ENCODE data around the gene STX16. TPM values are rescaled to one million over a fixed set of nuclear protein-coding genes. Genes with fewer than 3 reads are reported as not detected.

The STX16 gene
- total RNA-seq, 1 donor from 2014 or later = 78.8 TPM

GRCh38 chr20:58708246-58708931 is 57.3 kb downstream of the STX16 start:
- Mint-ChIP-seq H3K4me3 (ENCODE audit: low read depth) (no peak overlapping the region), H3K36me3 (ENCODE audit: insufficient read depth) (peaks cover 22% of the 10 kb centered on the region), H3K27ac (no peak overlapping the region), H3K9me3 (ENCODE audit: low read depth) (no peaks in the 10 kb centered on the region), H3K4me1 (ENCODE audit: low read depth) (no peaks in the 10 kb centered on the region), H3K27me3 (no peaks in the 10 kb centered on the region)
- no peak for DNase-seq (ENCODE audit: low spot score, unreplicated experiment)
- TF ChIP-seq, protein P1, sequence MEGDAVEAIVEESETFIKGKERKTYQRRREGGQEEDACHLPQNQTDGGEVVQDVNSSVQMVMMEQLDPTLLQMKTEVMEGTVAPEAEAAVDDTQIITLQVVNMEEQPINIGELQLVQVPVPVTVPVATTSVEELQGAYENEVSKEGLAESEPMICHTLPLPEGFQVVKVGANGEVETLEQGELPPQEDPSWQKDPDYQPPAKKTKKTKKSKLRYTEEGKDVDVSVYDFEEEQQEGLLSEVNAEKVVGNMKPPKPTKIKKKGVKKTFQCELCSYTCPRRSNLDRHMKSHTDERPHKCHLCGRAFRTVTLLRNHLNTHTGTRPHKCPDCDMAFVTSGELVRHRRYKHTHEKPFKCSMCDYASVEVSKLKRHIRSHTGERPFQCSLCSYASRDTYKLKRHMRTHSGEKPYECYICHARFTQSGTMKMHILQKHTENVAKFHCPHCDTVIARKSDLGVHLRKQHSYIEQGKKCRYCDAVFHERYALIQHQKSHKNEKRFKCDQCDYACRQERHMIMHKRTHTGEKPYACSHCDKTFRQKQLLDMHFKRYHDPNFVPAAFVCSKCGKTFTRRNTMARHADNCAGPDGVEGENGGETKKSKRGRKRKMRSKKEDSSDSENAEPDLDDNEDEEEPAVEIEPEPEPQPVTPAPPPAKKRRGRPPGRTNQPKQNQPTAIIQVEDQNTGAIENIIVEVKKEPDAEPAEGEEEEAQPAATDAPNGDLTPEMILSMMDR (IDR thresholded peaks at IDR 0.05; ENCODE audit: unreplicated experiment) = no peak

DNA sequence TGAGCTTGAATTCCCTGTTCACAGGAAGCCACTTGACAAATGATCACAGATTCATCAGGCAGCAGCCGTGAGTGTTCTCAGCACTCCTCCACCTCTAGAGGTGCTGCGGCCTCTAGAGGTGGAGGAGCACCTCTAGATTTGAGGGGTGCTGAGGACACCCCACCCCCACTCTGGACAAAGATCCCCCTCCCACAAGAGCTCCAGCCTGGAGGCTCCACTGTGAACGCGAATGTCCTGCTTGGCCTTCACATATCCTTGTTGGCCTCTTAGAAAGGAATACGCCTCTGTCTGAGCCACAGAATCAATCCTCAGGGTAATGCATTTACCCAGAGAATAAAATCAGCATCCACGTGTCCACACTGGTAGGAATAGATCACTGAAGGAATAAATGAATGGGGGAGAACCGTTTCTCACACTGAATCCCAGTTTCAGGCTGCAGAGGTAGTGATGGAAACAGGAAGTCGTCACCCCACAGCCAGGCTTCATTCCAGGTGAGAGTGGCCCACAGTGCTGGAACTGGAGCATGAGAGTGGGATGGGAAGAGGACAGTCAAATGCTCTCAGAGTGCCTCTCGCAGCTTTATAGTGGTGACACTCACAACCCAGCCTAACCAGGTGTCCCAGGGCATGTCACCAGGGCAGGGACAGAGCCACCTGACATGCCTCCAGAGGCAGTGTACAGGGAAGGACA is 58.1 kb downstream of the STX16 start:
- Mint-ChIP-seq H3K4me1 (ENCODE audit: low read depth) (no peaks in the 10 kb centered on the region), H3K27me3 (no peaks in the 10 kb centered on the region), H3K9me3 (ENCODE audit: low read depth) (no peaks in the 10 kb centered on the region), H3K27ac (no peak overlapping the region), H3K36me3 (ENCODE audit: insufficient read depth) (peaks cover 15% of the 10 kb centered on the region), H3K4me3 (ENCODE audit: low read depth) (no peak overlapping the region)
- DNase-seq (ENCODE audit: low spot score, unreplicated experiment) = no peak
- TF ChIP-seq, protein P1 (IDR thresholded peaks at IDR 0.05; ENCODE audit: unreplicated experiment) = no peak

GRCh38 chr20:58709703-58710039 is 58.6 kb downstream of the STX16 start:
- Mint-ChIP-seq H3K36me3 (ENCODE audit: insufficient read depth) (peaks cover 12% of the 10 kb centered on the region), H3K9me3 (ENCODE audit: low read depth) (no peaks in the 10 kb centered on the region), H3K4me3 (ENCODE audit: low read depth) (no peak overlapping the region), H3K27ac (no peak overlapping the region), H3K4me1 (ENCODE audit: low read depth) (no peaks in the 10 kb centered on the region), H3K27me3 (no peaks in the 10 kb centered on the region)
- TF ChIP-seq, protein P1 (IDR thresholded peaks at IDR 0.05; ENCODE audit: unreplicated experiment) = no peak
- DNase-seq (ENCODE audit: low spot score, unreplicated experiment) = no peak

GRCh38 chr20:58710481-58711265 is 59.6 kb downstream of the STX16 start:
- no peak for DNase-seq (ENCODE audit: low spot score, unreplicated experiment)
- Mint-ChIP-seq H3K36me3 (ENCODE audit: insufficient read depth) (peaks cover 3% of the 10 kb centered on the region), H3K27ac (no peak overlapping the region)

More at GRCh38 chr20:58710481-58711265, 59.6 kb downstream of the STX16 start:
- no peak overlapping the region for H3K4me3 Mint-ChIP-seq (ENCODE audit: low read depth)
- no peaks in the 10 kb centered on the region for H3K27me3 Mint-ChIP-seq
- no peaks in the 10 kb centered on the region for H3K9me3 Mint-ChIP-seq (ENCODE audit: low read depth)
- H3K4me1 Mint-ChIP-seq (ENCODE audit: low read depth) = no peaks in the 10 kb centered on the region
- TF ChIP-seq, protein P1 (IDR thresholded peaks at IDR 0.05; ENCODE audit: unreplicated experiment) = no peak
